Measurements from ENCODE around the gene TGIF1.
"Not testable (repeated sequence)": the region's sequence is repeated elsewhere in the genome, so short reads cannot be mapped to it uniquely, and the experiment has no call there.

TGIF1 gene

DNA sequence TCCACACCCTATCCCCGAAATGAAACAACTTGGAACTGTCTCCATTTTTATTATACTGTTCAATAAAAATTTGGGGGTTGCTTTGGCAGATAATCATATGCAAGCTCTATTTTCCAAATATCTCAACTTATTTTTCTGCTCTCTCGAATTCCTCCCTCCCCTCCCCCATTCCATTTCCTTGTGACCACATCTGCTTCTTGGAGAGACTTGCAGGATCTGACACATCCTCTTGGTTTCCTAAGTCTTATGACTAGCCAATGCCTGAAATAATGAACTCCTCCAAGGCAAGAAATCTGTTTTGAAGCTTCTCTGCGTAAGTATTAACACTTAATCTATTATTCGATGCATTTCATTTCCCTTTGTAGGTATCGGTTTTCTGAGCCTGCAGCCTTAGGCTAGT lies 16.1 kb downstream of the TGIF1 start:
- Histone ChIP-seq H3K9me3 (ENCODE audit: control insufficient read depth in 1 of 2, low read length in 2 of 2) (no peaks in the 10 kb centered on the region), H3K27ac (ENCODE audit: low read depth, low read length) (no peak overlapping the region), H3K4me3 (ENCODE audit: low read depth in 1 of 2, low read length in 2 of 2) (no peak overlapping the region)

DNA sequence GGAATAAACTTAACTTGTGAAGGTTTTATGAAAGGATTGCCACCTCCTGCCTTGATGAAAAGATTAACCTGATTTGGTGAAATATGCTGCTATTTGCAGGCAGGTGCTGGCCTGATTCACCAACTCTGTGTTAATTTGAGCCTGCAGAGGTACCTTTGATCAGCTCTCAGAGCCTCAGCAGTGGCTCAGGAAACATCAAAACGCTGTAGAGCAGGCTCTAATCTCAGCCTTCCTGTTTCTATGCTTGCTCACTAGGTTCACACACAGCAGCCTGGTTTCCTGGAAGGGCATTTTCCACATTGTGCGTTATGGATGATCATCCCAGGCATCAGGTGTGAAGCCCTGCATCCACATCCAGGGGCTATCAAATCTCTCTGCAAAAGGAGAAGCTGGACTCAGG lies 16.9 kb downstream of the TGIF1 start:
- Histone ChIP-seq H3K9me3 (ENCODE audit: control insufficient read depth in 1 of 2, low read length in 2 of 2) (no peaks in the 10 kb centered on the region), H3K4me3 (ENCODE audit: low read depth in 1 of 2, low read length in 2 of 2) (no peak overlapping the region), H3K27ac (ENCODE audit: low read depth, low read length) (no peak overlapping the region), H3K27me3 (ENCODE audit: control insufficient read depth in 1 of 2, insufficient read depth in 2 of 2, low read length in 2 of 2) (no peaks in the 10 kb centered on the region), H3K4me1 (ENCODE audit: control insufficient read depth in 1 of 2, insufficient read depth in 2 of 2, low read length in 2 of 2) (peaks cover 8 to 10% of the 10 kb centered on the region in 2 donors), H3K9ac (ENCODE audit: low read depth in 1 of 2, low read length in 2 of 2) (no peak overlapping the region), H3K36me3 (ENCODE audit: control insufficient read depth in 1 of 2, insufficient read depth in 2 of 2, low read length in 2 of 2) (peaks cover 0 to 2% of the 10 kb centered on the region in 2 donors)

More for the DNA sequence above, 16.1 kb downstream of the TGIF1 start:
- Histone ChIP-seq H3K4me1 (ENCODE audit: control insufficient read depth in 1 of 2, insufficient read depth in 2 of 2, low read length in 2 of 2) (peaks cover 8 to 10% of the 10 kb centered on the region in 2 donors), H3K27me3 (ENCODE audit: control insufficient read depth in 1 of 2, insufficient read depth in 2 of 2, low read length in 2 of 2) (no peaks in the 10 kb centered on the region), H3K9ac (ENCODE audit: low read depth in 1 of 2, low read length in 2 of 2) (no peak overlapping the region), H3K36me3 (ENCODE audit: control insufficient read depth in 1 of 2, insufficient read depth in 2 of 2, low read length in 2 of 2) (peaks cover 2 to 3% of the 10 kb centered on the region in 2 donors)

DNA sequence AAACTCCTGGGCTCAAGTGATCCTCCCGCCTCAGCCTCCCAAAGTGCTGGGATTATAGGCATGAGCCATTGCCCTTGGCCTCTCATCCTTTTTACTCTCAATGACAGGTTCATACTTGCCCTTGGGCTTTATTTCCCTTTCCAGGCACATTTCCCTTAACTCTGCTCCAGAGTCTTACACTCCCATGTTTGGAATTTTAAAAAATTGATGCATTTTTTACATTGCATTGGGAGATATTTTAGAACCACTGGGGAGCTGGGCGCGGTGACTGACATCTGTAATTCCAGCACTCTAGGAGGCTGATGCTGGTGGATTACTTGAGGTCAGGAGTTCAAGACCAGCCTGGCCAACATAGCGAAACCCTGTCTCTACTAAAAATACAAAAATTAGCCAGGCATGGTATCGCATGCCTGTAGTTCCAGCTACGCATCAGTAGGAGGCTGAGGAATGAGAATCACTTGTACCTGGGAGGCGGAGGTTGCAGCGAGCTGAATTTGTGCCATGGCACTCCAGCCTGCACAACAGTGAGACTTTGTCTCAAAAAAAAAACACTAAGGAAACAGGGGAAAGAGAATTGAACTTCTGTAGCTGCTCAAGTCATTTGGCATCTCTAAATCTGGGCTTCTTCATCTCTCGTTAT lies 18.2 kb downstream of the TGIF1 start:
- H3K4me1 ChIP-seq (ENCODE audit: control insufficient read depth in 1 of 2, insufficient read depth in 2 of 2, low read length in 2 of 2) = peaks cover 8 to 10% of the 10 kb centered on the region in 2 donors
- no peak overlapping the region for H3K27ac ChIP-seq (ENCODE audit: low read depth, low read length)
- H3K27me3 ChIP-seq (ENCODE audit: control insufficient read depth in 1 of 2, insufficient read depth in 2 of 2, low read length in 2 of 2) = no peaks in the 10 kb centered on the region
- H3K9ac ChIP-seq (ENCODE audit: low read depth in 1 of 2, low read length in 2 of 2) = no peak overlapping the region
- H3K36me3 ChIP-seq (ENCODE audit: control insufficient read depth in 1 of 2, insufficient read depth in 2 of 2, low read length in 2 of 2) = no peaks in the 10 kb centered on the region
- no peaks in the 10 kb centered on the region for H3K9me3 ChIP-seq (ENCODE audit: control insufficient read depth in 1 of 2, low read length in 2 of 2)
- no peak overlapping the region for H3K4me3 ChIP-seq (ENCODE audit: low read depth in 1 of 2, low read length in 2 of 2)

DNA sequence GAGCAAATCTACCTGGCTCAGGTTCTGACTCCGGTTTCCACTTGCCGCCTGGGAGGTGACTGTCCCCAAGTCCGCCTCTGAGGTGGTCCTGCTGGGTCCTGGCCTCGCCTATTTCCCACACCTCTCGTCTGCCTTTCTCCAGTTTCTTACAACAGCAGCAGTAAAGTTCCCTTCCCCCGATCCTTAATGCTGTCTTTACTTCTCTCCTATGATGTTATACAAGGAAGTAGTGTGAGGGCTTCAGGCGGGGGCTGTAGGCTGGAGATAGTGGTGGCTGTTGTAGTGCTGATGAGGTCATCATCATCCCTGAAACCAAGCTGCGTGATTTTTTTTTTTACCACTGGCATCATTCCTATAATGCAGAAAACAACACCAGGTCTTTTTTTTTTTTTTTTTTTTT lies 18.9 kb downstream of the TGIF1 start:
- no peak overlapping the region for H3K9ac ChIP-seq (ENCODE audit: low read depth in 1 of 2, low read length in 2 of 2)
- H3K36me3 ChIP-seq (ENCODE audit: control insufficient read depth in 1 of 2, insufficient read depth in 2 of 2, low read length in 2 of 2) = no peaks in the 10 kb centered on the region
- peaks cover 8 to 10% of the 10 kb centered on the region in 2 donors for H3K4me1 ChIP-seq (ENCODE audit: control insufficient read depth in 1 of 2, insufficient read depth in 2 of 2, low read length in 2 of 2)
- H3K9me3 ChIP-seq (ENCODE audit: control insufficient read depth in 1 of 2, low read length in 2 of 2) = no peaks in the 10 kb centered on the region
- H3K4me3 ChIP-seq (ENCODE audit: low read depth in 1 of 2, low read length in 2 of 2) = no peak overlapping the region
- H3K27ac ChIP-seq (ENCODE audit: low read depth, low read length) = no peak overlapping the region
- H3K27me3 ChIP-seq (ENCODE audit: control insufficient read depth in 1 of 2, insufficient read depth in 2 of 2, low read length in 2 of 2) = no peaks in the 10 kb centered on the region

DNA sequence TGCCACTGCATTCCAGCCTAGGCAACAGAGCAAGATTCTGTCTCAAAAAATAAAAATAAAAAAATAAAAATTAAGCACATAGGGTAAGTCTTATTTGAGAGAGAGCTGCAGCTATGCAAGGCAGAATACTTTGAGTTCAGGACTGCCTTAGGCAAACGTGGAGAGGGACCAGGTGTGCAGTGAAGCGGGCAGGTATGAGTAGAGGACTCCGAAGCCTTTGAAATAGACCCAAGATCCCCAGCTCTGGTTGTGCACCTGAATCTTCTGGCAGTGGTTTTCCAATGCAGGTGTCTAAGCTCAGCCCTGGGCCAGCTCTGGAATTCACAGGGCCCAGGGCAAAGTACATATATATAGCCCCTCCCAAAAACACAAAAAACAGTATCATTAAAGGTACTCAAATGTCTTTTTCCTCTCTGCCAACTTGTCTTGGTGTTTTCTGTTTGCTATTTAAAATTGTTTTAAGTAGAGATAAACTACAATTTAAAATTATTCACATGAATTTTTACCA lies 21.2 kb downstream of the TGIF1 start:
- H3K4me1 ChIP-seq (ENCODE audit: control insufficient read depth in 1 of 2, insufficient read depth in 2 of 2, low read length in 2 of 2) = peaks cover 8 to 10% of the 10 kb centered on the region in 2 donors
- no peak overlapping the region for H3K4me3 ChIP-seq (ENCODE audit: low read depth in 1 of 2, low read length in 2 of 2)
- H3K27me3 ChIP-seq (ENCODE audit: control insufficient read depth in 1 of 2, insufficient read depth in 2 of 2, low read length in 2 of 2) = no peaks in the 10 kb centered on the region
- no peak overlapping the region for H3K27ac ChIP-seq (ENCODE audit: low read depth, low read length)
- no peak overlapping the region for H3K9ac ChIP-seq (ENCODE audit: low read depth in 1 of 2, low read length in 2 of 2)
- H3K36me3 ChIP-seq (ENCODE audit: control insufficient read depth in 1 of 2, insufficient read depth in 2 of 2, low read length in 2 of 2) = no peaks in the 10 kb centered on the region
- peaks cover 0 to 4% of the 10 kb centered on the region in 2 donors for H3K9me3 ChIP-seq (ENCODE audit: control insufficient read depth in 1 of 2, low read length in 2 of 2)

DNA sequence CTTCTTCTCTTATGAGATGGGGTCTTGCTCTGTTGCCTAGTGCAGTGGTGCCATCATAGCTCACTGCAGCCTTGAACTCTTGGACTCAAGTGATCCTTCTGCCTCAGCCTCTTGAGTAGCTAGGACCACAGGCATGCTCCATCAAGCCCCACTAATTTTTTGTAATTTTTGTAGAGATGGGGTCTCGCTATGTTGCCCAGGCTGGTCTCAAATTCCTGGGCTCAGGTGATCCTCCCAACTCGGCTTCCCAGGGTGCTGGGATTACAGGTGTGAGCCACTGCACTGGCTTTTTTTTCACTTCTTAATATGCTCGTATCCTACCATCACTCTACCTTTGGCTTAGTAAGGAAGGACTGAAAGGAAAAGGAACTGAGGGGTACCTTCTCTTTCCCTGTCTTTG lies 22.1 kb downstream of the TGIF1 start:
- H3K27me3 ChIP-seq (ENCODE audit: control insufficient read depth in 1 of 2, insufficient read depth in 2 of 2, low read length in 2 of 2); H3K9me3 ChIP-seq (ENCODE audit: control insufficient read depth in 1 of 2, low read length in 2 of 2); H3K4me1 ChIP-seq (ENCODE audit: control insufficient read depth in 1 of 2, insufficient read depth in 2 of 2, low read length in 2 of 2); H3K27ac ChIP-seq (ENCODE audit: low read depth, low read length); H3K36me3 ChIP-seq (ENCODE audit: control insufficient read depth in 1 of 2, insufficient read depth in 2 of 2, low read length in 2 of 2); H3K4me3 ChIP-seq (ENCODE audit: low read depth in 1 of 2, low read length in 2 of 2); H3K9ac ChIP-seq (ENCODE audit: low read depth in 1 of 2, low read length in 2 of 2): not testable (repeated sequence)

DNA sequence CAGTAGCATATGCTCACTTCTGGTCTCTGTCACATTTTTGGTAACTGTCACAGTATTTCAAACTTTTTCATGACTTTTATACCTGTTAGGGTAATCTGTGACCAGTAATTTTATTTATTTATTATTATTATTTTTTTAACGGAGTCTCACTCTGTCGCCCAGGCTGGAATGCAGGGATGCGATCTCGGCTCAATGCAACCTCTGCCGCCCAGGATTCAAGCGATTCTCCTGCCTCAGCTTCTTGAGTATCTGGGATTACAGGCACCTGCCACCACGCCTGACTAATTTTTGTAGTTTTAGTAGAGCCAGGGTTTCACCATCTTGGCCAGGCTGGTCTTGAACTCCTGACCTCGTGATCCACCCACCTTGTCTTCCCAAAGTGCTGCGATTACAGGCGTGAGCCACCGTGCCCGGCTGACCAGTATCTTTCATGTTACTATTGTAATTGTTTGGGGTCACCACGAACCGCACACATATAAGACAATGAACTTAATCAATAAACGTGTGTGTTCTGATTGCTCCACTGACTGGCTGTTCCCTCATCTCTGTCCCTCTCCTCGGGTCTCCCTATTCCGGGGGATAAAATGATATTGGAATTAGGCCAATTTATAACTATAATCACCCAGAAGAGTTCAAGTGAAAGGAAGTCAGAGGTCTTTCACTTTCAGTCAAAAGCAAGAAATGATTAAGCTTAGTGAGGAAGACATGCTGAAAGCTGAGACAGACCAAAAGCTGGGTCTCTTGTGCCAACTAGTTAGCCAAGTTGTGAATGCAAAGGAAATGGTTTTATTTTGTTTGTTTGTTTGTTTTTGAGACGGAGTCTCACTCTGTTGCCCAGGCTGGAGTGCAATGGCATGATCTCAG lies 22.9 kb downstream of the TGIF1 start:
- Histone ChIP-seq H3K4me1 (ENCODE audit: control insufficient read depth in 1 of 2, insufficient read depth in 2 of 2, low read length in 2 of 2) (no peaks in the 10 kb centered on the region), H3K4me3 (ENCODE audit: low read depth in 1 of 2, low read length in 2 of 2) (no peak overlapping the region), H3K9me3 (ENCODE audit: control insufficient read depth in 1 of 2, low read length in 2 of 2) (peaks cover 0 to 4% of the 10 kb centered on the region in 2 donors), H3K36me3 (ENCODE audit: control insufficient read depth in 1 of 2, insufficient read depth in 2 of 2, low read length in 2 of 2) (no peaks in the 10 kb centered on the region), H3K27ac (ENCODE audit: low read depth, low read length) (no peak overlapping the region), H3K9ac (ENCODE audit: low read depth in 1 of 2, low read length in 2 of 2) (no peak overlapping the region), H3K27me3 (ENCODE audit: control insufficient read depth in 1 of 2, insufficient read depth in 2 of 2, low read length in 2 of 2) (no peaks in the 10 kb centered on the region)

DNA sequence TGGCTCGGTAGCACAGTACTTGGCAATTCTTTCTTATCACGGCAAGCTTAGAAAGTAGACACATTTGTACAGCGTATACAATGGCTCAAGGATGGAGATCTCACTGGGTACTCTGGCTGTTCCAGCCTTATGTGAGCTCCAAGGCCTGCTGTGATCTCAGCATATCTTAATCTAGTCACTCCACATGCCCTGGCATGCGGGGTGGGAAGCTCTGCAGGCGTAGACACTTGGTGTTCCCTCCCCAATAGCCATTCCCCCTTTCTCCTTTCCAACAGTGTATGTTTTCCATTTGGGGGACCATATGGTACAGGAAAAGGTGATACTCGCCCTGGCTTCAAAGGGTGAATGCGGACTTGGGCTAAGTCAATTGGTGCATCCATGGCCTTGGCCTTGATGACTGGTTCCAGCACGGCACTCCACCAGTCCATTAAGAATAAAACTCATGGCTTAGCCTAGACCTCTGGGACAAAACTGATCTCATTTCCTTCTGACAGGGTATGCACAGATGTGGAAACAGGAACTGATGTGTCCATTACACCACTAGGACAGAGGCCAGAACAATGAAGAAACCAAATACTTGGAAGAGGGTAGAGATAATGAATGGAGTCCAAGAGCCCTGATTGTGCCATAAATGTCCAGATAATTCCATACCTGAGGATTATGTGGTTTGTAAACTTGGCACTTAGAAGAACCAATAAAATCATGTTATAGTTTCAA lies 28.4 kb downstream of the TGIF1 start:
- H3K4me3 ChIP-seq (ENCODE audit: low read depth in 1 of 2, low read length in 2 of 2) = no peak overlapping the region
- no peaks in the 10 kb centered on the region for H3K36me3 ChIP-seq (ENCODE audit: control insufficient read depth in 1 of 2, insufficient read depth in 2 of 2, low read length in 2 of 2)
- H3K27me3 ChIP-seq (ENCODE audit: control insufficient read depth in 1 of 2, insufficient read depth in 2 of 2, low read length in 2 of 2) = no peaks in the 10 kb centered on the region
- peaks cover 0 to 4% of the 10 kb centered on the region in 2 donors for H3K9me3 ChIP-seq (ENCODE audit: control insufficient read depth in 1 of 2, low read length in 2 of 2)
- no peak overlapping the region for H3K27ac ChIP-seq (ENCODE audit: low read depth, low read length)
- H3K9ac ChIP-seq (ENCODE audit: low read depth in 1 of 2, low read length in 2 of 2) = no peak overlapping the region
- no peaks in the 10 kb centered on the region for H3K4me1 ChIP-seq (ENCODE audit: control insufficient read depth in 1 of 2, insufficient read depth in 2 of 2, low read length in 2 of 2)

DNA sequence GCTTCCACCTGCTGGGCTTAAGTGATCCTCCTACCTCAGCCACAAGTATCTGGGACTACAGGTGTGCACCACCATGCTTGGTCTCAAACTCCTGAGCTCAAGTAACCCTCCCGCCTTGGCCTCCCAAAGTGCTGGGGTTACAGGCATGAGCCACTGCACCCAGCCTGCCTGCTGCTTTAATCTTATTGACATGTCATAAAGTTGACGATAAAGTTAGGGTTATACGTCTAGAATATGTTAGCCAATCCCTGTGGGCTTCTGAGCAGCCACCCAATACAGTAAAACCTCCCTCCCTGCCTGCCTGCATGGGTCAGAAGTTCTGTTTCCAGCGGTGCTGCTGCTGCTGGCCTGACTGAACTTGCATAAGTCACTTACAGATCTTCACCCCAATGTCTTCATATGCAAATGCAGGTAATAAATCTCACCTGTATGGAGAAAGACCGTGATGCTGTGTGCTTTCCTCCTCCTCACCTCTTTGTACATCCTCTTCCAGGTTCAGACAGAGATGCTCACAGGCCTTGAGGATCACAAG lies 30.1 kb downstream of the TGIF1 start:
- H3K4me3 ChIP-seq (ENCODE audit: low read depth in 1 of 2, low read length in 2 of 2) = no peak overlapping the region
- no peak overlapping the region for H3K27ac ChIP-seq (ENCODE audit: low read depth, low read length)
- no peaks in the 10 kb centered on the region for H3K36me3 ChIP-seq (ENCODE audit: control insufficient read depth in 1 of 2, insufficient read depth in 2 of 2, low read length in 2 of 2)
- H3K9ac ChIP-seq (ENCODE audit: low read depth in 1 of 2, low read length in 2 of 2) = no peak overlapping the region
- no peaks in the 10 kb centered on the region for H3K4me1 ChIP-seq (ENCODE audit: control insufficient read depth in 1 of 2, insufficient read depth in 2 of 2, low read length in 2 of 2)
- H3K27me3 ChIP-seq (ENCODE audit: control insufficient read depth in 1 of 2, insufficient read depth in 2 of 2, low read length in 2 of 2) = no peaks in the 10 kb centered on the region
- no peaks in the 10 kb centered on the region for H3K9me3 ChIP-seq (ENCODE audit: control insufficient read depth in 1 of 2, low read length in 2 of 2)
